SU-DHL-6 (cell line): ENCODE measurements around the gene FGFRL1.
"Not testable (repeated sequence)": the region's sequence is repeated elsewhere in the genome, so short reads cannot be mapped to it uniquely, and the experiment has no call there.

Experiments
- H2AFZ ChIP-seq: fragments of 200-600 bp; sonication (generic); 2 replicates; pipeline ENCODE4 v1.6.1; 2014; ENCODE audit warnings: low read depth, mild to moderate bottlenecking, moderate library complexity, mixed read lengths, antibody characterized with exemption, low read length; ENCODE audit not compliant: severe bottlenecking
- H3F3A ChIP-seq: fragments of 200-600 bp; shearing (Covaris generic); 2 replicates; pipeline ENCODE4 v1.6.0; 2016; ENCODE audit warnings: antibody characterized with exemption, mild to moderate bottlenecking; ENCODE audit not compliant: insufficient read depth
- H3K27ac ChIP-seq: fragments of 200-600 bp; sonication (generic); 2 replicates; pipeline ENCODE4 v1.5.1; 2016; ENCODE audit warnings: low read depth, mild to moderate bottlenecking, low read length, moderate library complexity, mixed read lengths
- H3K27me3 ChIP-seq: fragments of 200-600 bp; sonication (generic), shearing (Covaris generic); 2 replicates; pipeline ENCODE4 v1.6.0; 2014; ENCODE audit warnings: mild to moderate bottlenecking, low read length
- H3K36me3 ChIP-seq: fragments of 200-600 bp; sonication (generic); 2 replicates; pipeline ENCODE4 v1.6.1; 2014; ENCODE audit warnings: mild to moderate bottlenecking, low read length, mixed read lengths
- H3K4me2 ChIP-seq: fragments of 300-600, 200-600 bp; shearing (Covaris generic), sonication (generic); 2 replicates; pipeline ENCODE4 v1.6.0; 2014; ENCODE audit warnings: low read length, low read depth, mild to moderate bottlenecking; ENCODE audit not compliant: poor library complexity, severe bottlenecking
- H3K4me3 ChIP-seq: fragments of 200-600 bp; sonication (generic); 2 replicates; pipeline ENCODE4 v1.5.1; 2014; ENCODE audit warnings: antibody characterized with exemption, low read length, mild to moderate bottlenecking, mixed read lengths; ENCODE audit not compliant: insufficient read depth, poor library complexity, severe bottlenecking
- H3K79me2 ChIP-seq: fragments of 200-600 bp; sonication (generic); 2 replicates; pipeline ENCODE4 v1.6.1; 2014; ENCODE audit warnings: mild to moderate bottlenecking, low read length, moderate library complexity; ENCODE audit not compliant: insufficient read depth
- H3K9ac ChIP-seq: fragments of 200-600 bp; sonication (generic); 2 replicates; pipeline ENCODE4 v1.7.0; 2014; ENCODE audit warnings: mild to moderate bottlenecking, low read length
- H3K9me2 ChIP-seq: fragments of 200-600 bp; sonication (generic); replicated peaks from 2 replicates; pipeline ENCODE4 v1.6.1; 2014; ENCODE audit warnings: low read length; ENCODE audit not compliant: insufficient read depth
- H3K9me3 ChIP-seq: fragments of 200-600 bp; sonication (generic); 2 replicates; pipeline ENCODE4 v1.6.1; 2014; ENCODE audit warnings: low read length, mixed read lengths; ENCODE audit not compliant: insufficient read depth
- H4K20me1 ChIP-seq: fragments of 200-600 bp; sonication (generic); 2 replicates; pipeline ENCODE4 v1.6.1; 2014; ENCODE audit warnings: low read depth, mild to moderate bottlenecking, antibody characterized with exemption, low read length, moderate library complexity, mixed read lengths
- CTCF ChIP-seq: fragments of 200-600 bp; sonication (generic); IDR thresholded peaks from one replicate; pipeline ENCODE4 v1.5.1; 2017; ENCODE audit warnings: antibody characterized with exemption, mild to moderate bottlenecking, low read length, moderate library complexity; ENCODE audit not compliant: insufficient read depth, poor library complexity, severe bottlenecking
- EZH2phosphoT487 ChIP-seq: fragments of 200-600 bp; sonication (generic), shearing (Covaris generic); conservative IDR thresholded peaks from 2 replicates; pipeline ENCODE4 v1.6.1; 2018; ENCODE audit warnings: mild to moderate bottlenecking, antibody characterized with exemption, low read length, moderate library complexity, mixed read lengths

Gene FGFRL1

GRCh38 chr4:1053080-1053661 is 41.7 kb downstream of the FGFRL1 start:
- Histone ChIP-seq H3K4me3 (no peak overlapping the region), H3K9me3 (no peaks in the 10 kb centered on the region), H3K36me3 (no peaks in the 10 kb centered on the region), H3F3A (no peaks in the 10 kb centered on the region; the same call in 1 of the 2 replicates), H3K9ac (no peak overlapping the region), H3K27ac (no peak overlapping the region), H4K20me1 (no peaks in the 10 kb centered on the region), H3K79me2 (no peaks in the 10 kb centered on the region), H3K9me2 (no peaks in the 10 kb centered on the region), H2AFZ (no peak overlapping the region), H3K4me2 (no peak overlapping the region), H3K27me3 (no peaks in the 10 kb centered on the region)
- TF ChIP-seq EZH2phosphoT487, result no peak

- H3K4me2 ChIP-seq, H3F3A ChIP-seq, H3K9me2 ChIP-seq, H3K27me3 ChIP-seq, H3K79me2 ChIP-seq, H3K36me3 ChIP-seq, H3K4me3 ChIP-seq, H3K9me3 ChIP-seq, H4K20me1 ChIP-seq, H3K9ac ChIP-seq, H2AFZ ChIP-seq, H3K27ac ChIP-seq: not testable (repeated sequence)
Observed at GRCh38 chr4:1053891-1054290, 42.5 kb downstream of the FGFRL1 start.

GRCh38 chr4:1054696-1055242 is 43.3 kb downstream of the FGFRL1 start:
- H3K79me2 ChIP-seq, H3K27me3 ChIP-seq, H3K9ac ChIP-seq, H3K4me3 ChIP-seq, H3K9me3 ChIP-seq, H3K4me2 ChIP-seq, H4K20me1 ChIP-seq, H3K36me3 ChIP-seq, H2AFZ ChIP-seq, H3K27ac ChIP-seq, H3K9me2 ChIP-seq, H3F3A ChIP-seq: not testable (repeated sequence)

GRCh38 chr4:1055243-1055701 is 43.8 kb downstream of the FGFRL1 start:
- H4K20me1 ChIP-seq, H3F3A ChIP-seq, H3K27me3 ChIP-seq, H3K9me3 ChIP-seq, H3K36me3 ChIP-seq, H3K9me2 ChIP-seq, H3K27ac ChIP-seq, H3K79me2 ChIP-seq: not testable (repeated sequence)
- peak overlapping the region; percentile 15 for H3K4me3 ChIP-seq
- peak overlapping the region; percentile 62 for H2AFZ ChIP-seq
- H3K9ac ChIP-seq, result peak overlapping the region; percentile 26
- H3K4me2 ChIP-seq, result peak overlapping the region; percentile 44

- Histone ChIP-seq H3K9me2 (no peaks in the 10 kb centered on the region), H3K36me3 (no peaks in the 10 kb centered on the region), H3K27ac (no peak overlapping the region), H2AFZ (peak overlapping the region; percentile 62), H3K4me3 (peak overlapping the region; percentile 15), H3K27me3 (no peaks in the 10 kb centered on the region), H3K9ac (peak overlapping the region; percentile 26), H3K79me2 (no peaks in the 10 kb centered on the region), H3F3A (no peaks in the 10 kb centered on the region; the same call in 1 of the 2 replicates), H3K4me2 (peak overlapping the region; percentile 44), H4K20me1 (no peaks in the 10 kb centered on the region), H3K9me3 (no peaks in the 10 kb centered on the region)
- TF ChIP-seq CTCF (no peak), EZH2phosphoT487 (no peak)
Observed at GRCh38 chr4:1055721-1056590, 44.5 kb downstream of the FGFRL1 start.
